Keratinocyte (primary cell): ENCODE results near the gene GRK6. TPM values are rescaled to one million over a fixed set of nuclear protein-coding genes. Genes with fewer than 3 reads are reported as not detected.

ENCODE experiments used
- DNase-seq: peaks from one replicate; pipeline ENCODE4 v3.0.0-alpha.2; 2011; ENCODE audit warnings: low read depth, missing footprints, low spot score
- FAIRE-seq: peaks from 2 replicates; lab custom pipeline; 2011; peaks lifted over from hg19 to GRCh38; lab: Jason Lieb, UNC
- H2AFZ ChIP-seq: 2 replicates; pipeline ENCODE4 v1.6.0; 2012; ENCODE audit warnings: low read length, control low read depth, inconsistent platforms; ENCODE audit not compliant: control insufficient read depth
- H3K27ac ChIP-seq: 2 replicates; pipeline ENCODE4 v1.5.1; 2011; ENCODE audit warnings: low read length; ENCODE audit not compliant: control insufficient read depth, insufficient read depth
- H3K27me3 ChIP-seq: 3 replicates; pipeline ENCODE4 v1.6.0; 2011; ENCODE audit warnings: low read length; ENCODE audit not compliant: control insufficient read depth, insufficient read depth; ENCODE audit errors: extremely low read depth
- H3K36me3 ChIP-seq, 2 experiments: 2 replicates in 1 of 2; 3 replicates in 1 of 2; pipeline ENCODE4 v1.5.1; 2011; ENCODE audit warnings: low read length in 2 of 2, mild to moderate bottlenecking in 1 of 2; ENCODE audit not compliant: control insufficient read depth in 2 of 2, insufficient read depth in 2 of 2; ENCODE audit errors: extremely low read depth in 1 of 2
- H3K4me1 ChIP-seq: 3 replicates; pipeline ENCODE4 v1.5.1; 2011; ENCODE audit warnings: low read length; ENCODE audit not compliant: control insufficient read depth, insufficient read depth; ENCODE audit errors: extremely low read depth
- H3K4me2 ChIP-seq: 3 replicates; pipeline ENCODE4 v1.6.0; 2011; ENCODE audit warnings: low read depth, low read length; ENCODE audit not compliant: control insufficient read depth, insufficient read depth; ENCODE audit errors: extremely low read depth
- H3K4me3 ChIP-seq, 3 experiments: fragments of 200-600 bp in 1 of 3; sonication (generic) in 1 of 3; 2 replicates in 2 of 3; 3 replicates in 1 of 3; pipeline ENCODE4 v1.5.1; 2011 to 2016; ENCODE audit warnings: low read length in 3 of 3, mild to moderate bottlenecking in 3 of 3, control low read depth in 2 of 3, inconsistent platforms in 1 of 3, low read depth in 1 of 3, mixed read lengths in 1 of 3, mixed run types in 1 of 3, moderate library complexity in 1 of 3; ENCODE audit not compliant: control insufficient read depth in 2 of 3, insufficient read depth in 2 of 3; ENCODE audit errors: extremely low read depth in 1 of 3
- H3K79me2 ChIP-seq: 2 replicates; pipeline ENCODE4 v1.6.0; 2012; ENCODE audit warnings: low read length; ENCODE audit not compliant: control insufficient read depth, insufficient read depth
- H3K9ac ChIP-seq: 3 replicates; pipeline ENCODE4 v1.6.0; 2011; ENCODE audit warnings: low read length; ENCODE audit not compliant: control insufficient read depth, insufficient read depth; ENCODE audit errors: extremely low read depth
- H3K9me1 ChIP-seq: 3 replicates; pipeline ENCODE4 v1.6.0; 2011; ENCODE audit warnings: low read length; ENCODE audit not compliant: control insufficient read depth, insufficient read depth; ENCODE audit errors: extremely low read depth
- H3K9me3 ChIP-seq: 2 replicates; pipeline ENCODE4 v1.5.1; 2012; ENCODE audit warnings: low read depth, low read length; ENCODE audit not compliant: control insufficient read depth
- H4K20me1 ChIP-seq: 3 replicates; pipeline ENCODE4 v1.6.0; 2011; ENCODE audit warnings: low read length; ENCODE audit not compliant: control insufficient read depth, insufficient read depth; ENCODE audit errors: extremely low read depth
- CTCF ChIP-seq, 3 experiments: IDR thresholded peaks in 1 of 3; conservative IDR thresholded peaks in 1 of 3; optimal IDR thresholded peaks in 1 of 3; 2 replicates in 2 of 3; 3 replicates in 1 of 3; pipeline versions ENCODE3 to v1.5.1; 2011; ENCODE audit warnings: low read length in 3 of 3, mild to moderate bottlenecking in 3 of 3, moderate library complexity in 2 of 3, control low read depth in 1 of 3, inconsistent platforms in 1 of 3; ENCODE audit not compliant: insufficient read depth in 2 of 3; ENCODE audit errors: extremely low read depth in 1 of 3
- EZH2 ChIP-seq: IDR thresholded peaks from one replicate; pipeline ENCODE4 v1.6.1; 2012; ENCODE audit warnings: inconsistent platforms, mild to moderate bottlenecking, low read length, moderate library complexity
- dilution Hi-C: fragments of 300-500 bp; cut with MboI; formaldehyde crosslinking; loops from one replicate; pipeline ENCODE4 v1.7.0; 2020; ENCODE audit warnings: low sequenced_read_pairs; ENCODE audit not compliant: extremely low pct_ligation_motif_present
- polyA plus RNA-seq, 5 experiments: library from polyadenylated mRNA; depleted of rRNA in 3 of 5; stranded (reverse) in 3 of 5; stranded (forward) in 1 of 5; unstranded in 1 of 5; fragments of >200 nt; gene quantifications; 1 replicate in 1 of 5; 2 replicates in 3 of 5; 3 replicates in 1 of 5; pipeline versions ENCODE4 v1.2.1 to v1.2.3, GENCODE V29; 2011 to 2012; ENCODE audit warnings: missing spikeins in 2 of 5, low read depth in 1 of 5, low replicate concordance in 1 of 5

GRK6 gene
- polyA plus RNA-seq, 1 donor (not counting 4 experiments of a cell fraction or from before 2014, with no cell fraction given): 29.9 TPM

- Histone ChIP-seq H2AFZ (peak within 1 kb of the TSS; percentile 42), H3K27me3 (no peaks in the 10 kb centered on the region), H3K4me3 (peak within 1 kb of the TSS; percentile 45 to 56 (median 56)), H3K4me1 (peaks cover 54% of the 10 kb centered on the region), H3K9ac (peak within 1 kb of the TSS; percentile 61), H3K4me2 (peak within 1 kb of the TSS; percentile 74), H4K20me1 (no peaks in the 10 kb centered on the region), H3K36me3 (peaks cover 2 to 3% of the 10 kb centered on the region in 2 experiments), H3K79me2 (no peaks in the 10 kb centered on the region), H3K9me3 (no peaks in the 10 kb centered on the region), H3K27ac (peak within 1 kb of the TSS; percentile 39), H3K9me1 (no peaks in the 10 kb centered on the region)
- TF ChIP-seq EZH2 (no peak), CTCF (optimal IDR thresholded peaks at IDR 0.05 in 1 of 3, IDR thresholded peaks at IDR 0.05 in 1 of 3, conservative IDR thresholded peaks at IDR 0.05 in 1 of 3; ENCODE audit: extremely low read depth in 1 of 3, insufficient read depth in 2 of 3, low read length in 3 of 3) (no peak)
- FAIRE-seq: peak; percentile 32
- no peak for DNase-seq
- dilution Hi-C loops: no loop called here
Measured at GRCh38 chr5:177446200-177447065, 20.0 kb downstream of the GRK6 start, which contains the start of gene PRR7. PRR7 (plus strand) TSS chr5:177446814; CDS start chr5:177455068, 8,254 bp downstream.

- no peak for DNase-seq
Measured at GRCh38 chr5:177447066-177447610, 20.7 kb downstream of the GRK6 start.

More at GRCh38 chr5:177447066-177447610, 20.7 kb downstream of the GRK6 start:
- no peak for FAIRE-seq
- H3K4me3 ChIP-seq: peak overlapping the region; percentile 45 to 56 (median 56)
- H3K27me3 ChIP-seq: no peaks in the 10 kb centered on the region
- no peaks in the 10 kb centered on the region for H3K79me2 ChIP-seq
- H3K9me3 ChIP-seq: no peaks in the 10 kb centered on the region
- dilution Hi-C loops: no loop called here
- no peak overlapping the region for H2AFZ ChIP-seq
- peak overlapping the region; percentile 72 for H3K4me2 ChIP-seq
- peak overlapping the region; percentile 61 for H3K9ac ChIP-seq
- H3K9me1 ChIP-seq: no peaks in the 10 kb centered on the region
- no peak for TF ChIP-seq EZH2
- H3K27ac ChIP-seq: no peak overlapping the region
- H3K4me1 ChIP-seq: peaks cover 54% of the 10 kb centered on the region
- H3K36me3 ChIP-seq: peaks cover 2 to 3% of the 10 kb centered on the region in 2 experiments
- no peaks in the 10 kb centered on the region for H4K20me1 ChIP-seq
